ENCODE data around the gene MYOM1.
"Not testable (repeated sequence)": the region's sequence is repeated elsewhere in the genome, so short reads cannot be mapped to it uniquely, and the experiment has no call there.

MYOM1 gene

DNA sequence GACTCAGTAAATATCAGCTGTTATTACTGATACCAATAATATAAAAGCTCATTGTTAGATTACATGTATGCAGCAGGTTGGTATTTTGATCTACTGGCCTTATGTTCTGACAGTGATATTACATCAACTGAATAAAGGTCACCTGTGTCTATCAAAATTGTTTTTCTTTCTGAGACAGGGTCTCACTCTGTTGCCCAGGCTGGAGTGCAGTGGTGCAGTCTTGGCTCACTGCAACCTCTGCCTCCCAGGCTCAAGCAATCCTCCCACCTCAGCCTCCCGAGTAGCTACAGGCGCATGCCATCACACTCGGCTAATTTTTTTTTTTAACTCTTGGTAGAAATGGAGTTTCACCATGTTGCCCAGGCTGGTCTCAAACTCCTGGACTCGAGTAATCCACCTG is 1.1 kb upstream of the MYOM1 start:
- DNase-seq (ENCODE audit: low read depth in 2 of 2), result not testable (repeated sequence)

DNA sequence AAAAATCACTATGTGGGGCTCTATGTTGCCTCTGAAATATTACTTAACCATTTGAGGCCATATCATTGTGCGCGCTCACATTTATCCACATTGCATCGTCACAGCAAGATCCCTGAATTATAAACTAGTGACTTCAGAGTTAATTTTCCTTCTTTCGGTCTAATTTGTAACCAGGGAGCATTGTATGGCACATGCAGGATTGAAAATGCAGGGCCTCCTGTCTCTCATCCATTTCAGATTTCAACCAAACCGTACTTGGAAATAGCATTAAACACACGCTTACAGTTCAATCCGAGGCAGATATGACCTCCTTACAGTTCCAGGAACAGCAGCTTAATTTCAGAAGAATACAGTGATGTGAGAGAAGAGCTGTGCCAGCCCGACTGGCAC is 532 bp downstream of the MYOM1 start:
- no peak for DNase-seq (ENCODE audit: low read depth in 2 of 2)

DNA sequence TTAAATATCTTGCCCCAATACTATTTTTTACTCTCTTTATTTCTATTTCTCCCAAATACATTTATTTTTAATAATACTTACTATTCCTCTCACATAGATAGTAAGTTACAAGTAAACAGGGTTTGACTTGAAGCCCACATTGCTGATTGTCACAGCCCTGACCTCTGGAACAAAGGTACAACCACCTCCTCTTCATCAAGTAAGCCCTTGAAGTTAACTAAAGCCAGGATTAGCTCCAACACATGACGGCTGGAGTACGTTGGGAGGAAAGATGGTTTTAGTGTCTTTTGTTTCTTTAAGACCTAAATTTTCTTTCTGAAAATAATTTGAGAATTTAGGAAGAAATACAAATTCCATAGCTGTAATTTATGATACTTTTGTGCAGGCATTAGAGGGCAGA is 949 bp downstream of the MYOM1 start:
- DNase-seq (ENCODE audit: low read depth in 2 of 2), result no peak

DNA sequence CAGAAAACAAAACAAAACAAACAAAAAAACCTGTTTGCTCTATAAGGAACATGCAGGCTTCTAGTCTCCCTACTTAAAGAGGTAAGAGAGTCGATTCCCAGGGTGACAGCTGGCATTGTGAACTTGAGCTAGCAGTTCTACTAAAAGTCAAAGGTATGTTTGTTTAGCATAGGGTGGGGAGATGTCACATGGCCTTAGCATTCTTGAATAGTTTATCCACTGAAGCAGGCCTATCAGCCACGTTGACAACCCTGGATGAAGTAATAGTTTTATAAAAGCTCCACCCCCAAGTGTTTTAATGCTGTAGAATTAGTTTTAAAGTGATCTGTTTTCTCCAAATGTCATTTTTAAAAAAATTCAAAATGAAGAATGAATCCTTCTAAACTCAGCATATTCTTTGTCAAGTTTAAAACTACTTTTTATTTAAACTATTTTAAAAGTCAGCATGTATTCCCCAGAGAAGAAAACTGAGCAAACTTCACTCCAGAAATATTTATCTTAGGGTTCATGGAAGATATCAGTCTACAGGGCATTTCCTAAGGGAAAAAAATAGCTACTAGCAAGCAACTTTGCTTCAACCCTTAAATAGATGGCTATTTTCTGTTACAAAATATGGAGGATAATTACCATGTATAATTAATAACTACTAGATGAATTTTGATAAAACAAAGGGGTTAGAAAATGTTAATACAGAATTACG is 1.7 kb downstream of the MYOM1 start:
- DNase-seq (ENCODE audit: low read depth in 2 of 2), result no peak

DNA sequence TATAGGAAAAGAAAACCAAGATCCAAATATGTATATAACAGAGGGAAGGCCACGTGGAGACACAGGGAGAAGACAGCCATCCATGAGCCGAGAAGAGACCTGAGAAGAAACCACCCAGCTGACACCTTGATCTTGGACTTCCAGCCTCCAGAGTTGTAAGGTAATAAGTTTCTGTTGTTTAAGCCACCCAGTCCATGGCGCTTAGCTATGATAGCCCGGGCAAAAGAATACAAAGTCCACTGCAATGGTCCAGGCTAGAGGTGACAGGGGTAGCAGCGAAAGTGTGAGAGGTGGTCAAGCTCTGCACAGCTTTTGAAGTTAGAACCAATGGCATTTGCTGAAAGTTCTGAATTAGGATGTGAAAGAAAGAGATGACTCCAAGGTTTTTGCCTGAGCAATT is 2.8 kb downstream of the MYOM1 start:
- DNase-seq (ENCODE audit: low read depth in 2 of 2), result no peak

DNA sequence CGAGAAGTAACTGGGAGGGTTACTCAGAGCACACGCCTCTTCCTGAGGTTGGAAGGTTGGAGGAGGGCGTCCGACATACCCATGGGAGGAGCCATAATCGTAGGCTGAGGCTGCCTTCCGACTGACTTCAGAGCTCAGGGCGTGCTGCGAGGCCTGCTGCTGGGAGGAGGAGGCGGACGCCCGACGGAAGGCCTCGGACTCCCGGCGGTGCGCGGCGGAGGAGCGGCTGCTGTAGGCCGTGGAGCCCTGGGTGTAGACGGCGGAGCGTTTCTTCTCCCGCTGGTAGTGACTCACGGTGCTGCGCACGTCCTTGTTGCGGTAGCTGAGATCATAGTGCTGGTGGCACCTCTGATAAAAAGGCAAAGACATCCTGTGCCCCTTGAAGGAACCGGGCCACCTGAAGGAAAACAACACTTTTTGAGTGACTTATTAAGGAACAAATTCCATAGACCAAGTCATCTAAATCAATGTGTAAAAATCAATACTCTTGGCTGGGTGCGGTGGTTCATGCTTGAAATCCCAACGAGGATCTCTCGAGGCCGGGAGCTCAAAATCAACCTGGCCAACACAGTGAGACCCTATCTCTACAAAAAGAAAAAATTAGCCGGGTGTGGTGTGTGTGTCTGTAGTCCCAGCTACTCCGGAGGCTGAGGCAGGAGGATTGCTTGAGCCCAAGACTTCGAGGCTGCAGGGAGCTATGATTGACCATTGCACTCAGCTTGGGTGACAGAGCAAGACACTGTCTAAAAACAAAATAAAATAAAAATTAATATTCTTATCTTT is 4.7 kb downstream of the MYOM1 start:
- no peak for DNase-seq (ENCODE audit: low read depth in 2 of 2)

DNA sequence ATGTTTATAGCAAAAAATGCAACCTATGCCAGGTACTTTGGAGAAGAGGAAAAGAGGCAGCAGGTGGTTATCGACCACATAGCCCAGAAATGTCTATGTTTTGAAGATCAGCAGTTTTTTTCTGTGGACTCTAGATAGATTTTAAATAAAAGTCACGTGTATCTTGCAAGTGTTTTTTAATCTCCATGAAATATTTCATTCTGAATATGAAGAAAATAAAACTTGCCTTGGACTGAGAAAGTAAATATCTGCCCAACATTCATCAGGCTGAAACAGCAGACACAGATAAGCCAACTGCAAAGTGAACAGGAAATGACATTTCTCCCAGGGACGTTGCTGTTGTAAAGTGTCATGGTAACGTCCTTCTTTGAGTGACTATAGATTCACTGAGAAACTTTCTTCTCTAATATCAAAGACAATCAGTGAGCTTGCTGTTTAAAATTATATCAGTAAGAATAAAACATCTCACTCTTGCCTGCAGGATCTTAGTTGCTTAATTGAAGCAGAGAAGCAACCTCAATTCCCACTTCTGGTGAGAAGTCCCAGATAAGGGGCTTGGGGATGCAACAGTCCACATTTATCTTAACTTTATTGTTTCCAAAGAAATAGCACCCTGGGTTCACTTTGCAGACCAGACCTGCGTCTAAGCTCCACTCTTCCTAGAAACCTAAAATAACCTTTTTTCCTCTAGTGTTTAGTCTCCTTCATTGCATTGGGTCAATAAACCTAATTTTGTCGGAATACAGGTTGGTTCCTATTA is 6.3 kb downstream of the MYOM1 start:
- DNase-seq (ENCODE audit: low read depth in 2 of 2), result no peak

DNA sequence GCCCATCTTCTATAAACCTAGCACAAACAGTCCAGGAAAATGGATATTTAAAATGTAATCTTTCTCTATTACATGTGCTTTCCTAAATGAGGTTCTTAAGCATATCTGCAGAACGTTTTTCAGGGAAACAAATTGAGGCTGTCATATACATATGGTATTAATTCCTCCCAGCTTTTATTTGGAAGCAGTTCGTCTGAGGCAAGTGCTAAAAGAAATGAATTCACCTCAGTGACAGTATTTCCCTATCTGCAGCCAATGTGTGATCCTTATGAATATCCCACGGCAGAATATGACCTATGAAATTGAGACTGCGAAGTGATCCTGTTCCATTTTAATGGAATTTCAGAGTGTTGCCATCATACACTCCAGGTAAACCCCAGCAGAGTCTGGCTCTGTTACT is 7.1 kb downstream of the MYOM1 start:
- DNase-seq (ENCODE audit: low read depth in 2 of 2), result no peak

DNA sequence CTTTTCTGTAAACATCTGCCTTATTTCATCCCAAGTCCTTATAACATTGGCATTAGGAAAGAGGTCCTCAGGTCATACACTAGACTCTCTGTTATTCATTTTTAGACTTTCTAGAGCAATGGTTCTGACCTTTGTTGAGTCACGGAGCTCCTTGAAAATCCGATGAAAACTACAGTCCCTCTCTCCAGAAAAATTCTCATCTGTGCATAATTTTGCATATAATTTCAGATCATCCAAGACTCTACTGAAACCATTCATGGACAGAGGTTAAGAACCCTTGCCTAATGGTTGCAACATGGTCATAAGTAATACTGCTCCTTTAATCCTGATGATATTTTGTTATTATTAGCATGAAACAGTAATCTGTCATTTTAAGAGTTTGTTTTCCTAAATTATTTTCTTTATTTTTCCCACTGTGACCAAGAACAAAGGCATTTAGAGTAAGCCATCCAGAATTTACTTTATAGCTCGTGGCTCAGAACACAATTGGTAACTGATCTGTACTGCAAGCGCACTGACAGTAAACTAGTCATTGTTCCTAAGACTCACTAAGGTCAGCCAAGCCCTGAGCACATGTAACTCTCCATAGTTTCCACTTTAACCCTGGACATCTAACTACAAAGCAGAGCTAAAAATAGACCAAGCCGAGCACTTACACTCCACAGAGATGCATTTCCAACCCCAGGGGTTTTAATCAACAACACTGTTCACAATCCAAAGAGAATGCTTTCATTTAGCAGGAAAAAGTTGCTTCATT is 8.4 kb downstream of the MYOM1 start:
- DNase-seq (ENCODE audit: low read depth in 2 of 2), result no peak

DNA sequence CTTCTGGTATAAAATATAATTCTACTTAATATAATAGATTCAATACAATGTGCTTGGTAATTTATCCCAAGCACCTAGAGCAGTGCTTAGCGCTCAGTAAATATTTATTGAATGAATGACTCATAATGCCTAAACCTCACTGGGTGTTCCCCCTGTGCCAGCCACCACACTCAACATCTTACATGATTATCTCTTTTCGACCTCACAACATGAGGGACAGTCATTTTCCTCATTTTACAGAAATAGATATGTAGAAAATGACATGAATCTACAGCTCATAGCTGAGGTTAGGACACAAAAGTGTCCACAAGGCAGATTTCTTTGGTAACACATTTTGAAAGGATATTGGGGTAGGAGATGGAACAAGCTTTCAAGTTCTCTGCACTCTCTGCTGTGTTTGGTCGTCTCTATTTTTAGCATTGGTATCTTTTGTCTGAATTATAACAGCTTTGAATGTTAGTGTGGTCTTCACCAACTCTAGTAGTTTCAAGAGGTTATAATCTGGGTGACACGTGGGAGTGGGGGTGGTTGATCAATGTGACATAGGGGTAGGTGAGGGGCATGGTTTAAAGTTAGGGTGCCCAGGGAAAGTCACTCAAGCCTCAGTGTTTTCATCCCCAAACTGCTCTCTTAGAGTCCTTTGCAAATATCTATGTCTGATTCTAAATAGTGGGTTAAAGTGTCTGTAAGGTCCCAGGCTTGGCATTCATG is 9.8 kb downstream of the MYOM1 start:
- no peak for DNase-seq (ENCODE audit: low read depth in 2 of 2)

DNA sequence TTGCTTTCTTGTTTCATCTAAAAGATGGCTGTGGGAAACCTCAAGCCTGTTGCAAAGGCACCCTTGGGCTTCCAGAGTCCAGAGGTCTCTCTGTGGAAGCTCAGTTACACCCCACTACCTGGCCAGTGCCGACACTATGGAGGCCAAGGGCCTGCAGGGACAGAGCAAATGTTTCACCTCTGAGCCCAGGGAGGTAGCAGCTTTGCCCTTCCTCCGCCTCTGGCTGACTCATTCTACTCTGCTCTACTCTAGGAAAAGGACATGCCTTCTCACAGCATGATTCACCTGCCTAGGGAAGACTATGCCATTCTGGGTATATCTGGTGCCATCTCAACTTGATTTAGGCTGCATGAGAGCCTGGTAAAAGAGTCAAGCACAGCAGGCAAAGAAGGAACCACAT is 12.2 kb downstream of the MYOM1 start:
- no peak for DNase-seq (ENCODE audit: low read depth in 2 of 2)

DNA sequence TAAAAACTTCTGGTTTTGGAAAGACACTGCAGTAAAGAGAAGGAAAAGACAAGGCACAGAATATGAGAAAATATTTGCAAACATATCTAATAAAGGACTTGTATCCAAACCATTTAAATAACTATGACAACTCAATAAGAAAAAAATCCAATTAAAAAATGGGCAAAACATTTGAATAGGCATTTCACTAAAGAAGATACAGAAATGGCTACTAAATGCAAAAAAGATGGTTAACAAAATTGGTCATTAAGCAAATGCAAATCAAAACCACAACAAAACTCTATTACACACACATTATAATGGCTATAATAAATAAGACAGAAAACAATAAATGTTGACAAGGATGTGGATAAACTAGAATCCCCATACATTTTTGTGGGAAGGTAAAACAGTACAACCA is 14.5 kb downstream of the MYOM1 start:
- no peak for DNase-seq (ENCODE audit: low read depth in 2 of 2)

DNA sequence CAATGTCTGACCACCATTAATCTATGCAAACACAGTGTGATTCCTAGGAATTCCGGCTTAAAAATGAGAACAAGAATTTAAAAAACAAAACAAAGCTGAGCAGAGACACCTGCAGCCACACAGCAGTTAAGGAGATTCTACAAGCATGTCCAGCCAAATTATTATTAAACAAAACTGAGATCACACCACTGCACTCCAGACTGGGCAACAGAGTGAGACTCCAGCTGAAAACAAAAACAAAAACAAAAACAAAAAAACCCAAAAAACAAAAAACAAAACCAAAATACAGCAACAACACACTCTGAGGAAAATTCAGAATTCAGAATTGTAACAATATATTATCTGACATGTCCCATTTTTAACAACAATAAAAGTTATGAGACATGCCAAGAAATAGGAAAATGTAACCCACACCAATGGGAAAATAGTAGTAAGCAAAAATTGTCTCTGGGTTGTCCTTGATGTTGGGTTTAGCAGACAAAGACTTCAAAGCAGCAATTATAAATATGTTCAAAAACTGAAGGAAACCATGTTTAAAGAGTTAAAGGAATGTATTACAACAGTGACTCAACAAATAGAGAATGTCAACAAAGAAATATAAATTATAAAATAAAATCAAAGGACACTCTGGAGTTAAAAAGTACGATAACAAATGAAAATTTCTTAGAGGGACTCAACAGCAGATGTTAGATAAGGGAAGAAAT is 19.7 kb downstream of the MYOM1 start:
- DNase-seq (ENCODE audit: low read depth in 2 of 2), result no peak

DNA sequence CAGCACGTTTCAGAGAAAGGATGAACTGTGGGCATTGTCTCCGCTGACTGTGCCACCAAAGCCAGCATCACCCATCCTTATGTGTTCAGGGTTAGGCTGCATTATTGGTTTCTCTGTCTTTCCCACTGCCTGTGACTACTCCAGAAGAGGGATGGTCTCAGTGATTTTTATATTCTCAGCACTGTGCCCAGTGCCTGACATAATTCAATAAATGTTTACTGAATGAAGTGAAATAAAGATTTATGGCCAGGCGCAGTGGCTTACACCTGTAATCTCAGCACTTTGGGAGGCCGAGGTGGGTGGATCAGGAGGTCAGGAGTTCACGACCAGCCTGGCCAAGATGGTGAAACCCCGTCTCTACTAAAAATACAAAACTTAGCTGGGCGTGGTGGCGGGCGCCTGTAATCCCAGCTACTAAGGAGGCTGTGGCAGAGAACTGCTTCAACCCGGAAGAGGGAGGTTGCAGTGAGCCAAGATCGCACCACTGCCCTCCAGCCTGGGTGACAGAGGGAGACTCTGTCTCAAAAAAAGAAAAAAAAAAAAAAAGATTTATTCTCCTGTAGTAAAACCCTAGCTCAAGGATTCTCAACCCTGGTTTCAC is 21.4 kb downstream of the MYOM1 start:
- not testable (repeated sequence) for DNase-seq (ENCODE audit: low read depth in 2 of 2)

DNA sequence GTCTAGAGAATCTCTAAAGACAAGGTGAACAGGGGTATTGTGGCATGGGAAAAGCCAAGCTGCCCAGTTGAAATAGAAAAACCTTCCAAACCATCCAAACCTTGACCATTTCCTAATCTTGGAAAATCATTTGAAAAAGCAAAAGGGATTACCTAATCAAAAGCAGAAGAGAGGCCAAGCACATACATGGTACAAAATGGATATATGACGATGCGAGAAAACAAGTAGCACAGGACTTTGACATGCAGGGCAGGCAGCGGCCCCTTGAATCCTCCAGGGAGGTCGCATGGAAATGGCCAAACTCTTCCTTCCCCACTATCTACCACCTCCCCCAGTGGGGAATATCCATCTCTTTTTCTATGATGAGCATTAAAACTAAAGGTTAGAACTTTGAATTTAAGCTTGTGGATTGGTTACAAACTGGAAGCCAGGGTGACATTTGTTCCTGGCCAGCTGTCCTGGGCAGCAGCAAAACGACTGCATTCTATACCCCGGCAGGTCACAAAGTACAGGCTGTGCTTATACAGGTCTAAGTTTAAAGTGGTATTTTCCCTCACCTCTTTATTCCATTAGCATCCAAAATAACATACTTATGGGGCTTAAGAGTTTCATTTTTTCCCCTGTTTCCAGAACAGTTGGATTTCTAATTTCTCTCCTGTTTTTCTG is 24.7 kb downstream of the MYOM1 start:
- DNase-seq (ENCODE audit: low read depth in 2 of 2), result no peak

DNA sequence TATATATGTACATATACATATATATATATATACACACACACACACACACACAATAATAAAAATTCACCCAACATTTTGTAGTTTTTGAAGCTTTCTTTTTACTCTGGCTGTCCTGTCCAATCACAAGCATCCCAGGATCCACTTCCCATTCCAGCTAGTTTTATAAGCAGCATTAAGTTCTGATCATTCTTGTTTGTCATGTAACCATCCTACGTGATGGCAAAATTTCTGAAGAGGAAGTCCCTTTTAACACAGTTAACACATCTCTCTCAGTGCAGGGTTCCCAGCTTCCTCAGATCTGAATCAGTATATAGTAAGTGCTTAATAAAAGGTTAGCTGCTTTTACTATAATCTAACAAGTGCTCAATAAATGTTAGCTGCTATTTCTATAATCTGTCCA is 26.4 kb downstream of the MYOM1 start:
- DNase-seq (ENCODE audit: low read depth in 2 of 2), result no peak

DNA sequence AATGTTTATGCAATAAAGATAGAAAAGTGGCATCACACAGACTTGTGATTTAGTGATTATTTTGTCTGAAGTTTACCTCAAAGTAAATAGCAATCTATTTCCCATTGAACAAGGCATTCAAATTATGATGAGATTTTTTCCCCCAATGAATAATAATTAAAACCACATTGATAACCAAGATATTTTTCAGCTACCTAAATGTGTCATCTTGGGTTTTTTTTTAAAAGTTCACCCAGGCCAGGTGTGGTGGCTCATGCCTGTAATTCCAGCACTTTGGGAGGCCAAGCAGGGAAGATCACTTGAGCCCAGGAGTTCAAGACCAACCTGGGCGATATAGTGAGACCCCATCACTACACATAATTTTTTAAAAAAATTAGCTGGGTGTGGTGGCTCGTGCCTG is 27.0 kb downstream of the MYOM1 start:
- no peak for DNase-seq (ENCODE audit: low read depth in 2 of 2)

DNA sequence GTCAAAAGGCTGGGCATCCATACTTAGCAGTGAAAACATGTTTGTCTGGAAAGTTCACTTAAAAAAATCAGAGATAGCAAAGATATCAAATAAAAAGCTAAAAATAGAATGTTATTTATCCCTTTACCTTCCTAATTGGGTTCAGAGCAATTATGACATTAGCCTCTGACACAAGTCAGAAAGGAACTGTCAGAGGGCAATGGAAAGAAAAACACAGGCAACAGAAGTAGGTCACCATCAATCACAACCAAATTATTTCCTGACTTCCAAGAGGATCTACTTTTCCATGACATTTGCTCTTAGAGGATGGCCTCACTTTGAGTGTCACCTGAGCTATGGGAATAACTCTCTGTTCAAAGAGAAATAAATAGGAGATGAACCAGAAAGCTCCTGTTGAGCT is 27.5 kb downstream of the MYOM1 start:
- no peak for DNase-seq (ENCODE audit: low read depth in 2 of 2)

DNA sequence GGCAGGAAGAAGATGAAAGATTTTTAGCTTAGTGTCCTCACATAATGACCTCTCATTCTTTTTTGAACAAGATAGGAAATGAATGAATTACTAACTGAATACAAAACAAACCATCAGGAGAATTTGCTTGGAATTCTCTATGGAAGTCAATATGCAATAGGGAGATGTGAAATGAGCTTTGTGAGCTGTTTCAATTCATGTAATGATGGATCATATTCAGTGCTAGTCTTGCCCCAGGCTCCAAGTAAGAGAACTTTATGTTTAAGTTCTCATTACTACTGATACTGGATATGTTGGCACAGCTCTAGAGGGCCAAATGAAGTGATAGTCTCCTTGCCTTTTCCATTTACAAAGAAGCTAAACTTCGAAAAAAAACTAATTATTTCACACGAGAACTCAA is 29.2 kb downstream of the MYOM1 start:
- DNase-seq (ENCODE audit: low read depth in 2 of 2), result no peak

DNA sequence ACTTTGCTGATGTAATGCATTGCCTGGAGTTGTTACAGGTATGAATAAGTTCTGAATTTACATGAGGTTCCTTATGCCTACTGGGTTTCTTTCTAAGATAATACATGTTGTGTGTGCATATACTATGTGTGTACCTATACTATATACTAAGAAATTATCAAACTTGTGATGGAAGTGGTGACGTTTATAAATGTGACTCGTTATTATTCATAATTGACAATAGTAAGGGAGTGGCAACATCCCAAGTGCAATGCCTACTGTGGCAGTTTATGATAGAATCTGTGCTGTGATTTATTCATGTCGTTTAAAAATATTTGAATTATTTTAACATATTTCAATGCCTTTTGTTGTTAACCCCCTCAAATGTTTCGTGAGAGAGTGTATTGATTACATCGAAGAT is 29.9 kb downstream of the MYOM1 start:
- no peak for DNase-seq (ENCODE audit: low read depth in 2 of 2)
